ENCODE results near the gene GSN.

The GSN gene

DNA sequence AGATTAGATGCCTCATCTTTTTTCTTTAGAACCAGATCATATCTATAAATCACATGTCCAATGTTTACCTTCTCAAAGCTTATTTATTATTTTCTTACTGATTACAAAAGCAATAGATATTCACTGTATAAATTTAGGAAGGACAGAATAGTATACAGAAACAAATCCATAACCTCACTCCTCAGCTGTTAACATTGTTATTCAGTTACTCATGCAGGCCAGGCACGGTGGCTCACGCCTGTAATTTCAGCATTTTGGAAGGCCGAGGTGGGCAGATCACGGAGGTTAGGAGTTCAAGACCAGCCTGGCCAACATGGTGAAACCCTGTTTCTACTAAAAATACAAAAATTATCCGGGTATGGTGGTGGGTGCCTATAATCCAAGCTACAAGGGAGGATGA, 86.8 kb downstream of the GSN start:
- H3K4me3 ChIP-seq (replicated peaks; ENCODE audit: low read depth, low read length), result no peak overlapping the region
- H3K36me3 ChIP-seq (ENCODE audit: control insufficient read depth, insufficient read depth, low read length), result no peaks in the 10 kb centered on the region
- DNase-seq (ENCODE audit: extremely low read depth, insufficient read length), result no peak
- TF ChIP-seq, protein P1, sequence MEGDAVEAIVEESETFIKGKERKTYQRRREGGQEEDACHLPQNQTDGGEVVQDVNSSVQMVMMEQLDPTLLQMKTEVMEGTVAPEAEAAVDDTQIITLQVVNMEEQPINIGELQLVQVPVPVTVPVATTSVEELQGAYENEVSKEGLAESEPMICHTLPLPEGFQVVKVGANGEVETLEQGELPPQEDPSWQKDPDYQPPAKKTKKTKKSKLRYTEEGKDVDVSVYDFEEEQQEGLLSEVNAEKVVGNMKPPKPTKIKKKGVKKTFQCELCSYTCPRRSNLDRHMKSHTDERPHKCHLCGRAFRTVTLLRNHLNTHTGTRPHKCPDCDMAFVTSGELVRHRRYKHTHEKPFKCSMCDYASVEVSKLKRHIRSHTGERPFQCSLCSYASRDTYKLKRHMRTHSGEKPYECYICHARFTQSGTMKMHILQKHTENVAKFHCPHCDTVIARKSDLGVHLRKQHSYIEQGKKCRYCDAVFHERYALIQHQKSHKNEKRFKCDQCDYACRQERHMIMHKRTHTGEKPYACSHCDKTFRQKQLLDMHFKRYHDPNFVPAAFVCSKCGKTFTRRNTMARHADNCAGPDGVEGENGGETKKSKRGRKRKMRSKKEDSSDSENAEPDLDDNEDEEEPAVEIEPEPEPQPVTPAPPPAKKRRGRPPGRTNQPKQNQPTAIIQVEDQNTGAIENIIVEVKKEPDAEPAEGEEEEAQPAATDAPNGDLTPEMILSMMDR (IDR thresholded peaks at IDR 0.05; ENCODE audit: insufficient read depth, low read length, poor library complexity, severe bottlenecking), result no peak
- no peaks in the 10 kb centered on the region for H3K27me3 ChIP-seq (replicated peaks; ENCODE audit: control insufficient read depth, insufficient read depth, low read length)

DNA sequence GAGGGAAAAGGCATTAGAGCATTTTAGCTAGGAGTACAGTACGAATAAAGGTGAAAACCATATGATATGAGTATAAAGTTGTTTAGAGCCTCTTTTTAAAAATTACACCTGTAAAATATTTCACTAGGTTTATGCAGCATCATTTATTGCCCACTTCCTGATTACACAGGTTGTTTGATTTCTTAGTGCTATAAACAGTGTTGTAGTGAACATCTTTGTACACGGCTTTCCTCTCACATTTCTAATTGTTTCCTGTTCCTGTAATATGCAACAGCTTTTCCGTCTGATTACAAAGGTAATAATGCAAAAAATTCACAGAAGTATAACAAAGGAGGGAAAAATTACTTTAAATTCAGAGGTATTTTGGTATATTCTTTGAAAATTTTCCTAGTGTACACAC, 89.0 kb downstream of the GSN start:
- TF ChIP-seq, protein P1 (IDR thresholded peaks at IDR 0.05; ENCODE audit: insufficient read depth, low read length, poor library complexity, severe bottlenecking), result no peak

DNA sequence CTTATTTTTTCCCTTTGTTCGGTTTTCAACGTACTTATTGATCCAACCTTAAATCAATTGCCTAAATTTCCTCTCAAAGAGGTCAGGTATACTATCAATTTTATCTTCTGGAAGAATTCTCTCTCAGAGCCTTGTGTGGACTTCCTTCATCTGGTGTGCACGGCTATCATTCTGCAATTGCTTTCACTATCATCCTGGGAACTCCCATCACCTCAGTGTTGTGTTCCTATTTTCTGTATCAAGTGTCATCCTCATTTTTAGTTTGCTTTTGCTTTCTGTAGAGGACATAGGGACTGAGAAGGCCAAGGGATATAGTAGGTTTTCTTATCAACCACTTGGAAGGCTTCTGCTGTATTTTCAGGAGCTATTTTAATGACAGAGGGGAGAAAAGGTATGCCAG, 90.8 kb downstream of the GSN start:
- Histone ChIP-seq H3K36me3 (ENCODE audit: control insufficient read depth, insufficient read depth, low read length) (no peaks in the 10 kb centered on the region), H3K4me3 (replicated peaks; ENCODE audit: low read depth, low read length) (peak overlapping the region; percentile 29), H3K27me3 (replicated peaks; ENCODE audit: control insufficient read depth, insufficient read depth, low read length) (no peaks in the 10 kb centered on the region)
- no peak for DNase-seq (ENCODE audit: extremely low read depth, insufficient read length)
- TF ChIP-seq, protein P1 (IDR thresholded peaks at IDR 0.05; ENCODE audit: insufficient read depth, low read length, poor library complexity, severe bottlenecking), result no peak

More for the DNA sequence above, 89.0 kb downstream of the GSN start:
- no peak for DNase-seq (ENCODE audit: extremely low read depth, insufficient read length)
- H3K27me3 ChIP-seq (replicated peaks; ENCODE audit: control insufficient read depth, insufficient read depth, low read length), result no peaks in the 10 kb centered on the region
- no peaks in the 10 kb centered on the region for H3K36me3 ChIP-seq (ENCODE audit: control insufficient read depth, insufficient read depth, low read length)
- H3K4me3 ChIP-seq (replicated peaks; ENCODE audit: low read depth, low read length), result no peak overlapping the region

DNA sequence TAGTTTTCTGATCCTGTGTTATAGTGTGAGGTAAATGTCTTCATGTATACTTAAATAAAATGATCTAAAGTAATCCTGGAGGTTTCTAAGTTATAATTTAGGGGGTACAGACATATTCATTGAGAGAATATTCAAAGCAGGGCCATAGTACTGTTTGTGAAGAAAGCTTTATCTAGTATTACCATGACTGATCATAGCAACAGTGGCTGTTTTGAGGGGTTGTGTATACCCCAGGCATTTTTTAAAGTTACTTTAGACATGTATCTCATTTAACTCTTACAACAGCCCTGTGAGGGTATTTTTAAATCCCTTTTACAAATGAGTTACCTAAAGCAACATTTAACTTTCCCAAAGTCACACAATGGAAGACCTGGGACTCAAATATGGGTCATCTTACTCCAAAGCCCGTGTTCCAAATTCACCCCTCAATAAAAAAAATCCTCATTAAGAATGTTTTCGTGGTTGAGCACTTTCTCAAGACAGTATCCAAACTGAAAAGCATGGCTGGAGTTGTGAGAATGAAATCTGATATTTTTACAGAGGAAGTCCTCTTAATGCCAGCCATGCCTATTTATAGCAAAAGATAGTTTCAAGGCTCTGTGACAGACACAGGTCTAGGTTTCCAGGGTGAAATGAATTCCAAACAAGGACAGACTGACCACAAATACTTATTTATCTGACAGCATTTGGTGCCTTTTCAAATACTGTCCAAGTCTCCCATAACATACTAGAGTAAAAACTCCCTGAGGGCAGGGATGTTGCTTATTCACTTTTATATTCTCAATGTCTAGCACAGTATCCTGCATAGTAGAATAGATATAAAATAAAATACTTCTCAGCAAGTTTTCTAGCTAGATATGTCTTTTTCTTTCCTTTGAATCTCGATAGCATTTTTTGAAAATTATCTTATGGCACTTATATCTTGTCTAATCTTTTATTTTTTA, 91.7 kb downstream of the GSN start:
- no peak overlapping the region for H3K4me3 ChIP-seq (replicated peaks; ENCODE audit: low read depth, low read length)
- DNase-seq (ENCODE audit: extremely low read depth, insufficient read length), result no peak
- no peaks in the 10 kb centered on the region for H3K27me3 ChIP-seq (replicated peaks; ENCODE audit: control insufficient read depth, insufficient read depth, low read length)
- no peaks in the 10 kb centered on the region for H3K36me3 ChIP-seq (ENCODE audit: control insufficient read depth, insufficient read depth, low read length)
- TF ChIP-seq, protein P1 (IDR thresholded peaks at IDR 0.05; ENCODE audit: insufficient read depth, low read length, poor library complexity, severe bottlenecking), result no peak

DNA sequence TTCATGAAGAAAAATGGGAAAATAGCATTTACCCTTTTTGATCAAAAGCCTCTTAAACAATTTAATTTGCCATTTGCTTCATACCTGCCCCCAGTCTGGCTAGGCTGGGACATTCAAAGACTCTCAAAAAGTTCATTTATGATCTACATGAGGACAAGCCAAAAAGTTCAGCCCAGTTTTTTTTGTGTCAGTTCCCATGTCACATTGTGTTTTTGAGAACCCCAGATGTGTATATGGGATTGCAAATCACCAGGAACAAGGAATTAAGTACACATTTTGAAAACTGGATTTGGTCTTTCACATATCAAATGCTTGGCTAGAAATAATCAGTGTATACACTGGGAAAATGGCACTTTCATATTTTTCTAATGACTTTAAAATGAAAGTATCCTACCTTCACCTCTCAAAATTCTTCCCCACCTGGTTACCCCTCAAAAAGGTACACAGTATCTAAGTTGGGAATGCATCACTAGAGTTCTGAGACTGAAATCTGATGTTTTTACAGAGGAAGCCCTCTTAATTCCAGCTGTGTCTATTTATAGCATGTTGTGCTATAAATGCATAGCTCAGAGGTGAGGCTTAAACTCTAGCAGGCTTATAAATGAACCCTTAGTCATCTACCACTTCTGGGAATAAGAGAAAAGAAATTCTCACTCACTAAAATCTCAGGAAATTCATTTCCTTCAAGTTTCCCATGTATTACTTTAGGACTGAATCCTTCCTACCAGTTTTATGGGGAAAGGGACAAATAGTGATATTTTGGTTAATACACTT, 92.8 kb downstream of the GSN start:
- no peak overlapping the region for H3K4me3 ChIP-seq (replicated peaks; ENCODE audit: low read depth, low read length)
- H3K27me3 ChIP-seq (replicated peaks; ENCODE audit: control insufficient read depth, insufficient read depth, low read length), result no peaks in the 10 kb centered on the region

More for the DNA sequence above, 92.8 kb downstream of the GSN start:
- H3K36me3 ChIP-seq (ENCODE audit: control insufficient read depth, insufficient read depth, low read length), result no peaks in the 10 kb centered on the region
- TF ChIP-seq, protein P1 (IDR thresholded peaks at IDR 0.05; ENCODE audit: insufficient read depth, low read length, poor library complexity, severe bottlenecking), result no peak
- DNase-seq (ENCODE audit: extremely low read depth, insufficient read length), result no peak
